ENCODE results near the gene ERFE. TPM values are rescaled to one million over a fixed set of nuclear protein-coding genes. Genes with fewer than 3 reads are reported as not detected.

ERFE gene
- total RNA-seq, 2 donors from 2014 or later: 0.66 TPM; not detected in 1

GRCh38 chr2:238144262-238144661 is 14.5 kb upstream of the ERFE start:
- Histone ChIP-seq H3K9me3 (no peaks in the 10 kb centered on the region), H3K27me3 (no peaks in the 10 kb centered on the region), H3K36me3 (replicated peaks in 1 of 2; ENCODE audit: insufficient read depth in 1 of 2, low read depth in 2 of 2) (no peaks in the 10 kb centered on the region), H3K4me3 (no peak overlapping the region), H3K4me1 (peaks cover 5% of the 10 kb centered on the region), H3K27ac (no peak overlapping the region)
- ATAC-seq (no peak), DNase-seq (no peak)
- intact Hi-C loops (cut with DNase I): no loop called here
- 77 to 83% methylated on average over 4 to 5 of the region's 5 CpGs for WGBS, 2 donors
- TF ChIP-seq POLR2A (IDR thresholded peaks at IDR 0.05) (no peak), CTCF (IDR thresholded peaks at IDR 0.05) (no peak)

GRCh38 chr2:238145046-238145445 is 13.7 kb upstream of the ERFE start:
- Histone ChIP-seq H3K9me3 (no peaks in the 10 kb centered on the region), H3K4me3 (no peak overlapping the region), H3K27me3 (no peaks in the 10 kb centered on the region), H3K36me3 (replicated peaks in 1 of 2; ENCODE audit: insufficient read depth in 1 of 2, low read depth in 2 of 2) (no peaks in the 10 kb centered on the region), H3K4me1 (no peaks in the 10 kb centered on the region), H3K27ac (no peak overlapping the region)
- TF ChIP-seq POLR2A (IDR thresholded peaks at IDR 0.05): no peak
- no peak for TF ChIP-seq CTCF (IDR thresholded peaks at IDR 0.05)
- ATAC-seq (no peak), DNase-seq (no peak)
- intact Hi-C loops (cut with DNase I): no loop called here
- 82 to 88% methylated on average over 8 to 12 of the region's 12 CpGs for WGBS, 2 donors

DNA sequence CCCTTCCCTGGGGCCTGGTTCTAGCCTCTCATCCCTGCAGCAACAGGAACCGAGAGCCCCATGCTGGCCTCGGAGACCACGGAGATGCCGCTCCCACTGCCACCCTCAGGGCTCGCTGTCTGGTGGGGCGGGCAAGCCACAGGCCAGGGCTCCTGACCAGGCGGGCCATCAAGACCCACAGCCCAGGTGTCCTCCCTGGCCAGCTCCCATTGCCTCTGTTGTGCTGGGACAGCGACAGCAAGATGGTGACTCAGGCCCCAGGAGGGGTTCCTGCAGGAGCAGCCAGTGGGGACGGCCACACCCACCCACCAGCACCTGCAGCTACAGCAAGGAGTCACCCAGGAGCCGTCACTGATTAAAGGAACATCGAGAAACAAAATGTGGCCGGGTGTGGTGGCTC is 12.9 kb upstream of the ERFE start:
- 62 to 84% methylated on average over 4 to 12 of the region's 12 CpGs for WGBS, 2 donors
- TF ChIP-seq POLR2A (IDR thresholded peaks at IDR 0.05) (no peak), CTCF (IDR thresholded peaks at IDR 0.05) (no peak)
- no peak overlapping the region for H3K27ac ChIP-seq
- no peaks in the 10 kb centered on the region for H3K36me3 ChIP-seq (replicated peaks in 1 of 2; ENCODE audit: insufficient read depth in 1 of 2, low read depth in 2 of 2)
- ATAC-seq (no peak), DNase-seq (no peak)
- intact Hi-C loops (cut with DNase I): no loop called here
- H3K27me3 ChIP-seq: no peaks in the 10 kb centered on the region
- H3K9me3 ChIP-seq: no peaks in the 10 kb centered on the region
- H3K4me1 ChIP-seq: no peaks in the 10 kb centered on the region
- H3K4me3 ChIP-seq: no peak overlapping the region

- intact Hi-C loops (cut with DNase I): no loop called here
- DNase-seq: no peak
- Histone ChIP-seq H3K27ac (no peak overlapping the region), H3K4me3 (no peak overlapping the region), H3K4me1 (no peaks in the 10 kb centered on the region), H3K9me3 (no peaks in the 10 kb centered on the region), H3K27me3 (no peaks in the 10 kb centered on the region), H3K36me3 (replicated peaks in 1 of 2; ENCODE audit: insufficient read depth in 1 of 2, low read depth in 2 of 2) (no peaks in the 10 kb centered on the region)
- ATAC-seq: no peak
- 87 to 88% methylated on average over 12 to 13 of the region's 13 CpGs for WGBS, 2 donors
- no peak for TF ChIP-seq POLR2A (IDR thresholded peaks at IDR 0.05)
- TF ChIP-seq CTCF (IDR thresholded peaks at IDR 0.05): no peak
Measured at GRCh38 chr2:238146884-238147544, 11.8 kb upstream of the ERFE start.

GRCh38 chr2:238148981-238149380 is 9.8 kb upstream of the ERFE start:
- ATAC-seq: no peak
- no peak for TF ChIP-seq CTCF (IDR thresholded peaks at IDR 0.05)
- no peak for TF ChIP-seq POLR2A (IDR thresholded peaks at IDR 0.05)
- H3K4me3 ChIP-seq: no peak overlapping the region
- WGBS, 2 donors: 78 to 91% methylated on average over 8 to 15 of the region's 15 CpGs
- DNase-seq: no peak
- intact Hi-C loops (cut with DNase I): no loop called here
- H3K4me1 ChIP-seq: no peaks in the 10 kb centered on the region
- no peaks in the 10 kb centered on the region for H3K27me3 ChIP-seq
- no peaks in the 10 kb centered on the region for H3K36me3 ChIP-seq (replicated peaks in 1 of 2; ENCODE audit: insufficient read depth in 1 of 2, low read depth in 2 of 2)
- H3K9me3 ChIP-seq: no peaks in the 10 kb centered on the region
- H3K27ac ChIP-seq: no peak overlapping the region

All from body of pancreas (tissue), 4 donors.